ENCODE data around the gene NARS2. TPM values are rescaled to one million over a fixed set of nuclear protein-coding genes. Genes with fewer than 3 reads are reported as not detected.
"Not testable (repeated sequence)": the region's sequence is repeated elsewhere in the genome, so short reads cannot be mapped to it uniquely, and the experiment has no call there.

Gene NARS2
- polyA plus RNA-seq, 2 donors: 8.3 to 17.2 TPM

DNA sequence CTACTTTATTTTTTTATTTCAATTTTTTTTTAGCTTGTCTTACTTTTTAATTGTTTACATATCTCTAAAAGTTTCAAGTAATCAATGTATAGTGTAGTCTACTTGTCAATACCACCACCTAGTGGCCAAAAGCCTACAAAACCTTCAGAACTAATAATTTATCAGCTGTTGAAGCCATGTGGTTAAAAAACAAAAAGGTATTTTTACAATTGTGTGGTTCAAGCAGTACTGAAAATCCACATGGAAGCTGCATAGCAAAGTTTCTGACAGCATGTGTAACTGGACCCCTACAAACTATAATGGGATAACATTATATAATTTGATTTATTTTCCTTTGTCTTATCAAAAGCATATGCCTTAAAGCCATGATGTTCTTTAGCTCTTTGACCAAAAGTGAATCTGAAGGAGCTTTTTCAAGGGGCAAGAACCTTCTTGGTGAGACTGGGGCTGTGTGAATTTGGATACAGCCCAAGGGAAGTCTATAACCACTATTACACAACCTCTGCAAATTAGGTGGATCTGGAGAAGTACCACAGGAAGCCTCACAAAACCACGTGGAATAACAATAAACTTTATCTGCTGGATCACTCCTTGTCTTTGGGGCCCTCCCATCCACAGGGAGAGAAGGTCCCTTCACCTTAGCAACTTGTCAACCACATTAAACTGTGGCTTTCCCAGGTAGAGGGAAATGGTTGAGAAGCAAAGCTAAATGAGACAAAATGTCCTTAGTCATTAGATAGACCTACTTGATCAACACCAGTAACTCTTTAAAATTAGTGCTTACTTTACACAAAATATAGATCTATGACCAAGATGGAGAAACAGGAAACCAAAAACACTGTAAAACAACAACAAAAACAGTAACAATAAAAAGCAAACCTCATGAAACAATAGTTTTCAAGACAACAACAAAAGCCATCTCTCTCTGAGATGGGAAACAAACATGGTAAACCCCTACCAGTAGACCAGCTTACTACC, 9.9 kb downstream of the NARS2 start:
- H3K4me1 ChIP-seq (ENCODE audit: control insufficient read depth in 2 of 2, insufficient read depth in 2 of 2, low read length in 1 of 2): no peaks in the 10 kb centered on the region
- no peaks in the 10 kb centered on the region for H3K9me3 ChIP-seq (ENCODE audit: control insufficient read depth in 2 of 2, insufficient read depth in 1 of 2, low read depth in 1 of 2, low read length in 1 of 2)
- no peak overlapping the region for H3K4me3 ChIP-seq (ENCODE audit: low read depth in 1 of 2, low read length in 2 of 2)
- H3K27ac ChIP-seq (ENCODE audit: low read depth in 2 of 2, low read length in 1 of 2): no peak overlapping the region
- peaks cover 2 to 9% of the 10 kb centered on the region in 2 donors for H3K36me3 ChIP-seq (ENCODE audit: control insufficient read depth in 2 of 2, insufficient read depth in 2 of 2, low read length in 1 of 2)
- 57 to 60% methylated on average over 1 of the region's 1 CpG for WGBS, 2 donors
- H3K27me3 ChIP-seq (ENCODE audit: control insufficient read depth in 1 of 2, insufficient read depth in 2 of 2, low read length in 2 of 2): no peaks in the 10 kb centered on the region

DNA sequence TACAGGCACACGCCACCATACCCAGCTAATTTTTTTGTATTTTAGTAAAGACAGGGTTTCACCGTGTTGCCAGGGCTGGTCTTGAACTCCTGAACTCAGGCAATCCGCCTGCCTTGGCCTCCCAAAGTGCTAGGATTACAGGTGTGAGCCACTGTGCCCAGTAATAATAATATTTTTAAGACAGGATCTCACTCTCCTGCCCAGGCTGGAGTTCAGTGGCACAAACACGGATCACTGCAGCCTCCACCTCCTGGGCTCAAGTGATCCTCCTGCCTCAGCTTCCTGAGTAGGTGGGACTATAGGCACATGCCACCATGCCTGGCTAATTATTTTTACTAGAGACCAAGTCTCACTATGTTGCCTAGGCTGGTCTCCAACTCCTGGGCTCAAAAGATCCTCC, 10.6 kb downstream of the NARS2 start:
- 77 to 80% methylated on average over 4 of the region's 4 CpGs for WGBS, 2 donors
- H3K27ac ChIP-seq (ENCODE audit: low read depth in 2 of 2, low read length in 1 of 2); H3K27me3 ChIP-seq (ENCODE audit: control insufficient read depth in 1 of 2, insufficient read depth in 2 of 2, low read length in 2 of 2); H3K9me3 ChIP-seq (ENCODE audit: control insufficient read depth in 2 of 2, insufficient read depth in 1 of 2, low read depth in 1 of 2, low read length in 1 of 2); H3K4me1 ChIP-seq (ENCODE audit: control insufficient read depth in 2 of 2, insufficient read depth in 2 of 2, low read length in 1 of 2); H3K36me3 ChIP-seq (ENCODE audit: control insufficient read depth in 2 of 2, insufficient read depth in 2 of 2, low read length in 1 of 2); H3K4me3 ChIP-seq (ENCODE audit: low read depth in 1 of 2, low read length in 2 of 2): not testable (repeated sequence)

DNA sequence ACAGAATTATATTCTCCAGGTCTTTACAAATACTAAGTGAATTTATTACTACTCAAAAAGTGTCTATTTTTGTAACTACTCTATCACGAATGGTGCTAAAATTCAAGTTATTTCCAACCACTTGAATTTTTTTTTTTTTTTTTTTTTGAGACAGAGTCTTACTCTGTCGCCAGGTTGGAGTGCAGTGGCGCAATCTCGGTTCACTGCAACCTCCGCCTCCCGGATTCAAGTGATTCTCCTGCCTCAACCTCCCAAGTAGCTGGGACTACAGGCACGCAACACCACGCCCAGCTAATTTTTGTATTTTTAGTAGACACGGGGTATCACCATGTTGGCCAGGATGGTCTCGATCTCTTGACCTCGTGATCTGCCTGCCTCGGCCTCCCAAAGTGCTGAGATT, 11.6 kb downstream of the NARS2 start:
- H3K27me3 ChIP-seq (ENCODE audit: control insufficient read depth in 1 of 2, insufficient read depth in 2 of 2, low read length in 2 of 2); H3K27ac ChIP-seq (ENCODE audit: low read depth in 2 of 2, low read length in 1 of 2); H3K36me3 ChIP-seq (ENCODE audit: control insufficient read depth in 2 of 2, insufficient read depth in 2 of 2, low read length in 1 of 2); H3K4me3 ChIP-seq (ENCODE audit: low read depth in 1 of 2, low read length in 2 of 2); H3K4me1 ChIP-seq (ENCODE audit: control insufficient read depth in 2 of 2, insufficient read depth in 2 of 2, low read length in 1 of 2); H3K9me3 ChIP-seq (ENCODE audit: control insufficient read depth in 2 of 2, insufficient read depth in 1 of 2, low read depth in 1 of 2, low read length in 1 of 2): not testable (repeated sequence)
- 94 to 96% methylated on average over 12 of the region's 12 CpGs for WGBS, 2 donors

DNA sequence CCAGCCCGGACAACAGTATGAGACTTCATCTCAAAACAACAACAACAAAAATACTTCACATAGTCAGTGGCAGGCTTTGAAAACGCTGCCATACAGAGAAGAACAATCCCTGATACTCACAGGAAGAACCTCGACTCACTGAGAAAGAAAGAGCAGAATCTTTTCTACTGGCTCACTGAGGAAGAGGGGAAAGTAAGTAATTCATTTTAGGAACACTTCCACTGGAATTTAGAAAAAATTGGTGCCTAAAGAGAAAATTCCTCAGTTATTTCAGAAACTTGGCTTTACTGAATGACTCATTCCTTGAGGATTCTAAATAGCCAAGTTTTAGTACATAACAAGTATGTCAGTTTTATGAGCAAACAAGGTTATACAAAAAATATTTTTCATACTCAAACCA, 12.3 kb downstream of the NARS2 start:
- 58 to 59% methylated on average over 3 of the region's 3 CpGs for WGBS, 2 donors
- H3K36me3 ChIP-seq (ENCODE audit: control insufficient read depth in 2 of 2, insufficient read depth in 2 of 2, low read length in 1 of 2): peaks cover 2 to 9% of the 10 kb centered on the region in 2 donors
- no peak overlapping the region for H3K27ac ChIP-seq (ENCODE audit: low read depth in 2 of 2, low read length in 1 of 2)

DNA sequence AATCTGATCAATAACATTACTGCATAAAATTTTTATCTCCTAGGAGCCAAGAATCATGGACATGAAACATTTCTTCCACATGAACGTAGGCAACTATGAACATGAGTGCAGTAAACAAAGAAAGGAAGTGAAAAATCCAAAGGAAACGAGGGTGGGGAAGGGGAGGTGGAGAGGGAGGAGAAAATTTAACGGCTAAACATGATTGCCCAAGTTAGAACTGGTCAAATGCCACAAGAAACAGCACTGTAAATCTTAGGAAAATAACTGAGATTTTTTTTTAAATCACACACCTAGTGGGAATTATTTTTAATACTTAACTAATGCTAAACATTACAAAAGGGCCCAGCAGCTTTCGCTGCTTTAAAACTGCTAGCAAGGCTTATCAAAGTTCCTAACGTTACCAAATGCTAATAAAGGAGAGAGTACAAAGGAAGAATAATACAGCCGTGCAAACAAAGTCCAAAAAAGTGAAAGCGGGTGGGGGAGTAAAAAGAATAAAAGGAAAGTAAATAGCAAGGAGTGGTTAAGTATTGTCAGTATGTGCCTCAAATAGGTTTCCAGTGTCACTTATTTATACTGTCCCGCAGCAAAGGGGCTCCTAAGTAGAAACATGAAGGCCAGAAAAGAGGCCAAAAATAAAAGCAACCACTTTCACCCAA, 13.7 kb downstream of the NARS2 start:
- no peaks in the 10 kb centered on the region for H3K27me3 ChIP-seq (ENCODE audit: control insufficient read depth in 1 of 2, insufficient read depth in 2 of 2, low read length in 2 of 2)
- H3K27ac ChIP-seq (ENCODE audit: low read depth in 2 of 2, low read length in 1 of 2): no peak overlapping the region
- H3K4me3 ChIP-seq (ENCODE audit: low read depth in 1 of 2, low read length in 2 of 2): no peak overlapping the region

More for the DNA sequence above, 12.3 kb downstream of the NARS2 start:
- no peak overlapping the region for H3K4me3 ChIP-seq (ENCODE audit: low read depth in 1 of 2, low read length in 2 of 2)
- H3K4me1 ChIP-seq (ENCODE audit: control insufficient read depth in 2 of 2, insufficient read depth in 2 of 2, low read length in 1 of 2): no peaks in the 10 kb centered on the region
- H3K9me3 ChIP-seq (ENCODE audit: control insufficient read depth in 2 of 2, insufficient read depth in 1 of 2, low read depth in 1 of 2, low read length in 1 of 2): no peaks in the 10 kb centered on the region
- no peaks in the 10 kb centered on the region for H3K27me3 ChIP-seq (ENCODE audit: control insufficient read depth in 1 of 2, insufficient read depth in 2 of 2, low read length in 2 of 2)

DNA sequence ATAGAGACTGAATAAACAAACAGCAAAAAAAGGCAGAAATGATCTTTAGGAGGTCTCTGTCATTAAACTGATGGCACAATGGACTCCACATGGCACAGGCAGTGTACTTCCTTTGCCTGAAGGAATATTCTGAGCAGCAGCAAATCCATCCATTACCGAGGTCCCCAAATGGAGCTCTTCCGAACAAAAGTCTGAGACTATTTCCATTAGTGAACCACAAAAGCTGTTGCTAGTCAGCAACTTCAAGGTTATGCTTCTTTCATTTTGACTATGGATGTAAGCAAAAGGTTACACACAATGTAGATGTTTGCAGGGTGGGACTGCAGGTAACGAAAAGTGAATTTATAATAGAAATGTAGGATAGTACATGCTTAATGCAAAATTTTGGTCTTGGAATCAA, 14.5 kb downstream of the NARS2 start:
- no peak overlapping the region for H3K4me3 ChIP-seq (ENCODE audit: low read depth in 1 of 2, low read length in 2 of 2)
- 71 to 72% methylated on average over 3 of the region's 3 CpGs for WGBS, 2 donors
- H3K27ac ChIP-seq (ENCODE audit: low read depth in 2 of 2, low read length in 1 of 2): no peak overlapping the region
- H3K27me3 ChIP-seq (ENCODE audit: control insufficient read depth in 1 of 2, insufficient read depth in 2 of 2, low read length in 2 of 2): no peaks in the 10 kb centered on the region
- no peaks in the 10 kb centered on the region for H3K9me3 ChIP-seq (ENCODE audit: control insufficient read depth in 2 of 2, insufficient read depth in 1 of 2, low read depth in 1 of 2, low read length in 1 of 2)
- no peaks in the 10 kb centered on the region for H3K4me1 ChIP-seq (ENCODE audit: control insufficient read depth in 2 of 2, insufficient read depth in 2 of 2, low read length in 1 of 2)
- H3K36me3 ChIP-seq (ENCODE audit: control insufficient read depth in 2 of 2, insufficient read depth in 2 of 2, low read length in 1 of 2): peaks cover 2 to 4% of the 10 kb centered on the region in 2 donors

More for the DNA sequence above, 13.7 kb downstream of the NARS2 start:
- peaks cover 2 to 9% of the 10 kb centered on the region in 2 donors for H3K36me3 ChIP-seq (ENCODE audit: control insufficient read depth in 2 of 2, insufficient read depth in 2 of 2, low read length in 1 of 2)
- WGBS, 2 donors: 21 to 24% methylated on average over 8 of the region's 8 CpGs
- H3K9me3 ChIP-seq (ENCODE audit: control insufficient read depth in 2 of 2, insufficient read depth in 1 of 2, low read depth in 1 of 2, low read length in 1 of 2): no peaks in the 10 kb centered on the region
- no peaks in the 10 kb centered on the region for H3K4me1 ChIP-seq (ENCODE audit: control insufficient read depth in 2 of 2, insufficient read depth in 2 of 2, low read length in 1 of 2)

DNA sequence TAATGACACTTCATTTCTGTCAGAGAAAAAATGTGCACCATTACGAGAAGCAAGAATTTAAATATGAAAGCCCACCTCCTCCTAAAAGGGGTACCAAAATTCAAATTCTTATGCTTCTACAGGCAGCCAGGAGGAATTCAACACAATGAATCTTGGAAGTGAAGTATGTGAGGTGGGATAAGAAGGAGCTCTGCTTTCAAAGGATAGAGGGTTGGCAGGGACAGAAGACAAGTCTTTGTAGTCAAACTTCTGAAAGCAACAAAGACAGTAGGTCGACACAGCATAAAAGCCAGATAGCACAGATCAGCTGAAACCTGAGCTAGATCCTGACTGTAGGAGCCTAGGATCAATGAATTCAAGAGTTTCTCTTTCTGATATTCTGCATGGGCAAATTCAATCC, 17.4 kb downstream of the NARS2 start:
- no peaks in the 10 kb centered on the region for H3K27me3 ChIP-seq (ENCODE audit: control insufficient read depth in 1 of 2, insufficient read depth in 2 of 2, low read length in 2 of 2)
- 82 to 92% methylated on average over 2 of the region's 2 CpGs for WGBS, 2 donors
- no peak overlapping the region for H3K27ac ChIP-seq (ENCODE audit: low read depth in 2 of 2, low read length in 1 of 2)
- no peaks in the 10 kb centered on the region for H3K4me1 ChIP-seq (ENCODE audit: control insufficient read depth in 2 of 2, insufficient read depth in 2 of 2, low read length in 1 of 2)
- H3K9me3 ChIP-seq (ENCODE audit: control insufficient read depth in 2 of 2, insufficient read depth in 1 of 2, low read depth in 1 of 2, low read length in 1 of 2): no peaks in the 10 kb centered on the region
- H3K36me3 ChIP-seq (ENCODE audit: control insufficient read depth in 2 of 2, insufficient read depth in 2 of 2, low read length in 1 of 2): no peaks in the 10 kb centered on the region
- H3K4me3 ChIP-seq (ENCODE audit: low read depth in 1 of 2, low read length in 2 of 2): no peak overlapping the region

DNA sequence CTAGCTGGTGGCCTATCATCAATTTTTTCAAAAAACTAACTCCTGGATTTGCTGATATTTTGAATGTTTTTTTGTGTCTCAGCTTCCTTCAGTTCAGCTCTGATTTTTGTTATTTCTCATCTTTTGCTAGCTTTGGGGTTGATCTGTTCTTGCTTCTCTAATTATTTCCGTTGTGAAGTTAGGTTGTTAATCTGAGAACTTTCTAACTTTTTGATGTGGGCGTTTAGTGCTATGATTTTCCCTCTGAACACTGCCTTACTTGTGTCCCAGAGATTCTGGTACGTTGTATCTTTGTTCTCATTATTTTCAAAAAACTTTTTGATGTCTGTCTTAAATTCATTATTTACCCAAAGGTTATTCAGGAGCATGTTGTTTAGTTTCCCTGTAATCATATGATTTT, 19.1 kb downstream of the NARS2 start:
- no peaks in the 10 kb centered on the region for H3K9me3 ChIP-seq (ENCODE audit: control insufficient read depth in 2 of 2, insufficient read depth in 1 of 2, low read depth in 1 of 2, low read length in 1 of 2)

DNA sequence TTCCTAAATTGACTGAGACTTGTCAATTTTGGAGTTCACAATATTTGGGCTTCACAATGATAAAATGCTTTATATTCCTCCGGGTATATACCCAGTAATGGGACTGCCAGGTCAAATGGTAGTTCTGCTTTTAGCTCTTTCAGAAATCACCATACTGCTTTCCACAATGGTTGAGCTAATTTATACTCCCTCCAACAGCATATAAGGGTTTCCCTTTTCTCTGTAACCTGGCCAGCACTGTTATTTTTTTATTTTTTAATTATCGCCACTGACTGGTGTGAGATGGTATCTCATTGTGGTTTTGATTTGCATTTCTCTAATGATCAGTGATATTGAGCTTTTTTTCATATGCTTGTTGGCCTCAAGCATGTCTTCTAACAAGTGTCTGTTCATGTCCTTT, 21.8 kb downstream of the NARS2 start:
- H3K27ac ChIP-seq (ENCODE audit: low read depth in 2 of 2, low read length in 1 of 2): no peak overlapping the region
- no peaks in the 10 kb centered on the region for H3K9me3 ChIP-seq (ENCODE audit: control insufficient read depth in 2 of 2, insufficient read depth in 1 of 2, low read depth in 1 of 2, low read length in 1 of 2)
- WGBS, 2 donors: 93 to 94% methylated on average over 2 of the region's 2 CpGs
- no peaks in the 10 kb centered on the region for H3K4me1 ChIP-seq (ENCODE audit: control insufficient read depth in 2 of 2, insufficient read depth in 2 of 2, low read length in 1 of 2)
- H3K36me3 ChIP-seq (ENCODE audit: control insufficient read depth in 2 of 2, insufficient read depth in 2 of 2, low read length in 1 of 2): peaks cover 0 to 4% of the 10 kb centered on the region in 2 donors
- no peaks in the 10 kb centered on the region for H3K27me3 ChIP-seq (ENCODE audit: control insufficient read depth in 1 of 2, insufficient read depth in 2 of 2, low read length in 2 of 2)
- no peak overlapping the region for H3K4me3 ChIP-seq (ENCODE audit: low read depth in 1 of 2, low read length in 2 of 2)

More for the DNA sequence above, 19.1 kb downstream of the NARS2 start:
- H3K36me3 ChIP-seq (ENCODE audit: control insufficient read depth in 2 of 2, insufficient read depth in 2 of 2, low read length in 1 of 2): no peaks in the 10 kb centered on the region
- WGBS, 2 donors: 88 to 93% methylated on average over 3 of the region's 3 CpGs
- no peaks in the 10 kb centered on the region for H3K4me1 ChIP-seq (ENCODE audit: control insufficient read depth in 2 of 2, insufficient read depth in 2 of 2, low read length in 1 of 2)
- H3K27me3 ChIP-seq (ENCODE audit: control insufficient read depth in 1 of 2, insufficient read depth in 2 of 2, low read length in 2 of 2): no peaks in the 10 kb centered on the region
- no peak overlapping the region for H3K4me3 ChIP-seq (ENCODE audit: low read depth in 1 of 2, low read length in 2 of 2)
- no peak overlapping the region for H3K27ac ChIP-seq (ENCODE audit: low read depth in 2 of 2, low read length in 1 of 2)

All from esophagus (tissue), 2 donors.